SW 1271 (cell line): Measurements from ENCODE around the gene OOSP1.
A peak's percentile ranks its signal among the peaks of the same experiment; 100 is the strongest.
"Not testable (repeated sequence)": the region's sequence is repeated elsewhere in the genome, so short reads cannot be mapped to it uniquely, and the experiment has no call there.

Source experiments
- DNase-seq, 2 experiments: peaks; one replicate each; lab custom pipeline; 2025; lab: John Stamatoyannopoulos, UW

Gene OOSP1, protein sequence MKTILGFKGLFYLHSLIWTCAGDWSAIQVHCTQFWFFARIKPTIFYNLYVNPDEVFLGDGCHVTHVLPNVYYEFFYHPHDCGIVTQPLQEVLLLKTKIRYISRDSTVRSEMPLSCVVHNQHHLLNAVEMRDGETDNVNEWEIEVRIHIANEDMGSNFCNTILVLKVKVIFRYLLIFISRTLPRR

DNA sequence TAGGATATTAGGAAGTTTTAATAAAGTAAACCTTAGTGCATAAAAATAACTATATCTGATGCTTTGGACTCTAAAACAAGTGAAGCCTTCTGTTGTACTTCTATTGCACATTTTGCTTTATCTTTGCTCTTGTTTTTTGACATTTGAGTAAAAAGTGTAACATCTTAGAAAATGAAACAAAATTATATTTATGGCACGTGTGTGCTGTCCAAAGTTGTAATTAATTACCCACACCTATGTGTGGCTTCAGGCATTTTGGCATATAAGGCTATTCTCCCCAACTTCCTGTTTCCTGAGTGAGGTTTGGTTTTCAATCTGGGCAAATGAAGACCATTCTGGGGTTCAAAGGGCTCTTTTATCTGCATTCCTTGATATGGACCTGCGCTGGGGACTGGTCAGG, at the start of gene OOSP1:
OOSP1 (plus strand) TSS at position 301 of the 400 bp plus-strand sequence; CDS start at position 324, 23 bp downstream.
- no peak for DNase-seq

DNA sequence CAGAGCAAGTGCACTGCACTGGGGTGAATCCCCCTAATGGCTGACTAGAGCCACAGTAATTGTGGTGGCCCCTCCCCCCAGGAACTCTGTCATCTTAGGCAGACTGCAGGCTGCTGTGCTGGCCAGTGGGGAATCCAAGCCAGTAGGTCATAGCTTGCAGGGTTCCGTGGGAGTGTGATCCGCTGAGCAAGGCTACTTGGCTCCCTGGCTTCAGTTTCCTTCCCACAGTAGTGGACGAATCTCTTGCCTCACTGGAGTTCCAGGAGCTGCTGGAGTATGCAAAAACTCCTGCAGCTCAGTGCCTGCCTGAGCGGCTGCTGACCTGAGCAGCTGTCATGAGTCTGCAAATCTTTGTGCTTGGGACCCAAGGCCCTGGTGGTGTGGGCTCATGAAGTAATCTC, 46.5 kb upstream of the OOSP1 start:
- DNase-seq = no peak

DNA sequence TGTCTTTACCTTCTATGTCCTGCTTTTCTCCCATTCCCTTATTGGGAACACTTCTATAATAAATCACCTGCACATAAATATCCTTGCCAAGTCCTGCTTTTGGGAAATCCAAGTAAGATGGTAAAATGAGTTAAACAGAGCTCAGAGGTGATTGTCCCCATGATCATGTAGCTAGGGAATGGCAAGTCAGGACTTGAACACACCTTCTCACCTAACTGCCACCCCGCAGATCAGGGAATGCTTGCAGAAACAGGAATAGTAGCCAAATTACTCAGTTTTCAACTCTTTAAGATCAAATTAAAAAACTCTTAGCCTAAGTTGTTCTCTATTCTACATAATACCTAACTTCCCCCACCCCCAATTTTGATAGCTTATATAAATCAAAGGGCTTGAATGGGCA, 43.6 kb upstream of the OOSP1 start:
- no peak for DNase-seq

DNA sequence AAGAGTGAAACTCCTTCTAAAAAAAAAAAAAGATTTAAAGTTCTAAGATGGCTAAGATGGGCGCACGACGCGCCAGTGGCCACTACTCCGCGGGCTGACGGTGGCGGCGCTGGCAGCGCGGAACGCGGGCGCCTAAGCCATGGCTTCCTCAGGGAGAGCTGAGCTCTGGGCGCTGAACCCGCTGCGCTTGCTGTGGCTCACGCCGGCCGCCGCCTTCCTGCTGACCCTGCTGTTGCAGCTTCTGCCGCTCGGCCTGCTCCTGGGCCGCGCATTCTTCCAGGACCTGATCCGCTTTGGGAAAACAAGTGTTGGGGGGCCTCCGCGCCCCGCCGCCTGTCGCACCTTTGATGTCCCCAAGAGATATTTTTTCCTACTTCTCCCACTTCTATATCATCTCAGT, 40.2 kb upstream of the OOSP1 start:
- DNase-seq = no peak

DNA sequence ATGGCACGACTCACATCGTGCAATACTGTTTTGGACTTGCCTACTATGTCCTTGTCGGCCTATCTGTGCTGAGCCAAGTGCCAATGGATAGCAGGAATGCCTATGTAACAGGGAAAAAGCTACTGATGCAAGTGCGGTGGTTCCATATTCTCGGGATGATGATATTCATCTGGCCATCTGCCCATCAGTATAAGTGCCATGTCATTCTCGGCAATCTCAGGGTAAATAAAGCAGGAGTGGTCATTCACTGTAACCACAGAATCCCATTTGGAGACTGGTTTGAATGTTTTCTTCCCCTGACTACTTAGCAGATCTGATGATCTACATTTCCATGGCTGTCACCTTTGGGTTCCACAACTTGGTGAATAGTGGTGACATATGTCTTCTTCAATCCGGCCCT, 39.6 kb upstream of the OOSP1 start:
- DNase-seq = no peak

DNA sequence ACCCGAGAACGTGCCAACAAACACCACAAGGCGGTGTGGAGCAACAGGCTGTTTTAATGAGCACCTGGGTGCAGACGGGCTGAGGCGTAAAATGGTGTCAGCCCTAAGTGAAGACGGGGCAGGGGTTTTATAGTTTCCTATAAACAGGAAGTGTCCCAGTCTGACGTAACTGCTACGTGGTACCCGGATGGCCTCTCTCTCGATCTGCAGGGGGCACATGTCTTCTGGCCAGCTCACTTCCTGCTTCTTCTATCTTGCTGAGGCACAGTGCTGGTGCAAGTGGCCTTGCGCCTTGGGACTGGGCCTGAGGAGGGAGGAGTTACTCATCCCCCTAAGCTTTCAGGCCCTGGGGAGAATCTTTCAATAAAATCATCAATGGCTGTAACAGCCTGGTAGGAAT, 38.7 kb upstream of the OOSP1 start:
- peak; percentile 10 to 28 for DNase-seq

DNA sequence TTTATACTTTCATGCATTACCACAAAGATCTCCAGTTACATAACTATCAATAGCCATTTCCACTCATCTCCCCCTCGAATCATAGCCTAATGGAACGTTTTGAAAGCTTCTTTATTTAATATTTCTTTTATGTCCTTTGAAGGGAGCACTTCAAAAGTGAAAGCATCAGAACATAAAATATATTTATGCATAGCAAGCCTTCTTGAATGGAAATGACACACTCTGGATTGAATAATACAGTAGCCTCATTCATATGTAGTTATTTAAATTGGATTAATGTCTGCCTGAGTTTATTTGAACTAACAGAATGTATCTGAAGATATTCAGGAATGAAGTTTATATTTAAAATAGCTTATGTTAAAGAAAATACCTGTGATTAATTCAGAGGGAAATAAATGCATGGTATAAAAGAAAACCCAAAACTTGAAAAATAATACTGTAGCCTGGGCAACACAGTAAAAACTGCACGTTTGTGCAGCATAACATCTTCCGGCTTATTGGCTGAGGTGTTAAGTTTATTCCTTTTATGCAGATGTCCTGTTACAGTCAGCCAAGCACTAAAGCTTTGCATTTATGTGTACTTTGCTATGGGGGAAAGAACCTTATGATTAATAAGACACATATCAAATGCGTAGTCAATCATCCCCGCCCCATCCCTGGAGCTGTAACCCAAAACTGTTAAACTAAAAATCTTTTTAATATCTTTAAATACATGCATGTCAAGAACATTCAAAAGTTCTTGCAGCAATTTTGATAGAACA, 37.7 kb upstream of the OOSP1 start:
- no peak for DNase-seq

DNA sequence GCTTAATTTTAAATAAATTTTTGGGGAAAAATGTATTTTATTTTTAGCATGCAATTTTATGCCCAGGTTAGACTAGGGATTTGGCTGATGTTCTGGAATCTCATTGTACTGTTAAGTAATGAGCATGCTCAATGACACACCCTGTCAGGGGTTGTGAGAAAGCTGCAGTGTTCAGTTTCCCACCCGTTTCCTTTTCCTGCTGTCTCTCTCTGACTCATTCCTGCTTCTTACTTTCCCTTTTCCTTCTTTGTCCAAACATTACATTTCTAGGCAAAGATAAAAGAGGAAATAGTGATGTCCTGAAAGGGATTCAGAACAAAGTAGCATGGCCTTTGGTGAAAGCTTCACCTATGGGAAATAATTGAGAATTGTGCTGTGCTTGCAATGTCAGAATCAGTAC, 36.9 kb upstream of the OOSP1 start:
- DNase-seq = peak; percentile 21 to 76

DNA sequence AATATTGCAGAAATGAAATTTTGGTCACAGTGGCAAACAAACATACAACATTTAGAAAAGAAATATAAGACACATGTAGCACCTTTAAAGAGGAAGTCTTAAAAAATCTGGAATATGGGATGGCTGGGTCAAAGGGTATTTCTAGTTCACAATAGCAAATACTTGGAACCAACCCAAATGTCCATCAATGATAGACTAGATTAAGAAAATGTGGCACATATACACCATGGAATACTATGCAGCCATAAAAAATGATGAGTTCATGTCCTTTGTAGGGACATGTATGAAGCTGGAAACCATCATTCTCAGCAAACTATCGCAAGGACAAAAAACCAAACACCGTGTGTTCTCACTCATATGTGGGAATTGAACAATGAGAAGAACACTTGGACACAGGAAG, 34.7 kb upstream of the OOSP1 start:
- DNase-seq = not testable (repeated sequence)

DNA sequence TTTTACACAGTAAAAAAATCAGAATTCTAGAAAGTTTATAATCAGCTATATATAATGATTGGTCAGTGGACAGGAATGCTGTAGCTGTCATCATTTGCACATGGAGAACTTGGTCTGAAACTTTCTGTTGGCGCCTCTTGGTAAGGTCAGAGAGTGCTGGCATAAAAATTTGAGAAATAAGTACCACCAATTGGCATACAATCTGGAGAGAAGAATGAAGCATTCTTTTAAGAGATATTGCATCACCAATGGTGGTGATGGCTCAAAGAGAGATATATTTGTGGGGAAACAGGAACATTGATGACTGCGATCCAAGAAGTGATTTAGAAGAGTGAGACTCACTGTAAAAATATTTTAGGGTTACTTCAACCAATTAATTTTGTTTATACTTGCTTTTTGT, 19.8 kb upstream of the OOSP1 start:
- DNase-seq = no peak

DNA sequence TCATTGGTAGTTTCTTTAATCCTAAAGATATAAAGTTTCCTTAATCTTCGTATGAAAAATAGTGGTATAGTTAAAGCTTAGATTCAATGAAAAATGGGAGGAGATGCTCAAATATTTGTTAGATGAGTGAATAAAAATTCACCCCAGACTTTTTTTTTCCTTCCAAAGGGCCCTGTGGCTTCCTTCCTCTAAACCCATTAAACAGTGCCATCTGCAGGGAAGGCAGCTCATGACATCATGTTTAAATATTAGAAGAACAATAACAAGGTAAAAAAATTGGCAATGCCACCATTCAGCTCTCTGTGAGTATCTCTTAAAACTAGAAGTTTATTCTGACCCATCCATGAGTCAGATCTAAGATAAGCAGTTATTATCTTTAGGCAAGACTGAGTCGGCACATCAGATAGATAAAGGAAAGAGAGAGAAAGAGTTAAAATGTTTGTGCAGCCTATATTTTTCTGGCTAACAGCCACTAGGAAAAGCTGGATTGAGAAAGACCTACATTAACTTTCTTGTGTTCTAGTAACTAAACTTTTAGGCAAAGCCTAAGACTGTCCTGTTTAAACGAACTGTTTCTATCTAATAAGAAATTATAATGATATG, 19.1 kb upstream of the OOSP1 start:
- peak; percentile 10 to 54 for DNase-seq

DNA sequence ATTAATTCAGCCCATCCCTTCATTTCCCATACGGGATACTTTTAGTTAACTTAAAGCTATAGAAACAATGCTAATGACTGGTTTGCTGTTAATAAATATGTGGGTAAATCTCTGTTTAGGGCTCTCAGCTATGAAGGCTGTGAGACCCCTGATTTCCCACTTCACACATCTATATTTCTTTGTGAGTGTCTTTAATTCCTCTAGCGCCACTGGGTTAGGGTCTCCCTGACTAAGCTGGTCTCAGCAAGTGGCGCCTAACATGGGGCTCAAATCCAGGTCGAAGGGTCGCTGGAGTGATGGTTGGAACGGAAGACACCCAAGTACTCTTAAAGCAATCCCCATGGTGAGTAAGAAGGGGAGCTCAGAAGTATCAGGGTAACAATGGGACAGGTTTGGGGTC, 14.4 kb upstream of the OOSP1 start:
- no peak for DNase-seq

DNA sequence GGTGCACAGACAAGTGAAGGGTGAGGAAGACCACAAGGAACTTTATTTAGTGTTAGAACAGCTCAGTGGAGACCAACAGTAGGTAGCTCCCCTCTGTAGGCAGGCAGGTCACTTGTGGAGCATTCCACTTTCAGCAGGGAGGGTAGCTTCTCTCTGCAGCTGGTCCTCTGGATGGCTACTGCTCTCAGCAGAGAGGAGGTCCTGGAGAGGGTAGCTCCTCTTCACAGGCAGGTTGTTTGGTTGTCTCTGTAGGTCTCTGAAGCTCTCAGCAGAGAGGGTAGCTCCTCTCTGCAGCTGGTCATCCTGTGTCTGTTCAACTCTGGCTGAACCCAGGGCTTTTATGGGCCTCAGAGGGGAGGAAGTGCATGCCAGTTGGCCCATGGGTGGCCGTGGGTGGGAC, 6.5 kb upstream of the OOSP1 start:
- no peak for DNase-seq

DNA sequence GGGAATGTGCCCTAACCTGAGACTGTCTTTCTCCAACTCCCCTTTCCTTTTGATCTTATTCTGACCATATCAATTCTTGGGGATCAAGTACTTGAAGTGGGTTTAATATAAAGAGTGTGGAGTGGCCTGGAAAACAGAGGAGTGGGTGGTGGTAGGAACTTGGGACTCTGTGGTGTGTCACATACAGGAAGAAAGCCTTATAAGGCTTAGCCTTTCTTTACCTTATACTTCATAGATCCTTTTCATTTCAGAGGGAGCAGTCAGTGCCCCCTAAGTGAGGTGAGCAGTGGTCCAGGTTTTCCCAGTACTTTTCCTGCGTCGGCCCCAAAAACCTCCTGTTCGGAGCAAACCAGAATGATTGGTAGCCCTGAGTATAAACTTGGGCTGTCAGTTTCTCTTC, 486 bp downstream of the OOSP1 start:
- DNase-seq = no peak

DNA sequence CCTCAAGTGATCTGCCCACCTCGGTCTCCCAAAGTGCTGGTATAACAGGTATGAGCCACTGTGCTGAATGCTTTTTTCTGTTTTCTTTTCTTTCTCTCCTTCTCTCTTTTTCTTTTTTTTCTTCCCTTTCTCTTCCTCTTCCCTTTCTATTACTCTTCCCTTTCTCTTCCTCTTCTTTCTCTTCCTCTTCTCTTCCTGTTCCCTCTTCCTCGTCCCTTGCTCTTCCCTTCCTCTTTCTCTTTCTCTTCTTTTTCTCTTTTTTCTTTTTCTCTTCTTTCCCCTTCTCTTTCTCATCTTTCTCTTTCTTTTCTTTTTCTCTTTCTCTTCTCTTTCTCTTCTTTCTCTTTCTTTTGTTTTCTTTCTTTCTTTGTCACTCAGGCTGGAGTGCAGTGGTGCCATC, 1.2 kb downstream of the OOSP1 start:
- DNase-seq = no peak

DNA sequence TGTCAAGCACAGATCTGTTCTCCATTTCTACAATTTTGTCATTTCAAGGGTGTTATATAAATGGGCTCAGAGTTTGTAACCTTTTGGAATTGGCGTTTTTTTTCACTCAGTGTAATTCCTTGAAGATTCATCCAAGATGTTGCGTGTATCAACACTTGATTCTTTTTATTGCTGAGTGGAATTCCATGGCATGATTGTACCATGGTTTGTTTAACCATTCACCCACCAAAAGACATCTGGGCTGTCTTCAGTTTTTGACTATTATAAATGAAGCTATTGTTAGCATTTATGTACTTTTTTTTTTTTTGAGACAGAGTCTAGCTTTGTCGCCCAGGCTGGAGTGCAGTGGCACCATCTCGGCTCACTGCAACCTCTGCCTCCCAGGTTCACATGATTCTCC, 2.9 kb downstream of the OOSP1 start:
- DNase-seq = no peak

DNA sequence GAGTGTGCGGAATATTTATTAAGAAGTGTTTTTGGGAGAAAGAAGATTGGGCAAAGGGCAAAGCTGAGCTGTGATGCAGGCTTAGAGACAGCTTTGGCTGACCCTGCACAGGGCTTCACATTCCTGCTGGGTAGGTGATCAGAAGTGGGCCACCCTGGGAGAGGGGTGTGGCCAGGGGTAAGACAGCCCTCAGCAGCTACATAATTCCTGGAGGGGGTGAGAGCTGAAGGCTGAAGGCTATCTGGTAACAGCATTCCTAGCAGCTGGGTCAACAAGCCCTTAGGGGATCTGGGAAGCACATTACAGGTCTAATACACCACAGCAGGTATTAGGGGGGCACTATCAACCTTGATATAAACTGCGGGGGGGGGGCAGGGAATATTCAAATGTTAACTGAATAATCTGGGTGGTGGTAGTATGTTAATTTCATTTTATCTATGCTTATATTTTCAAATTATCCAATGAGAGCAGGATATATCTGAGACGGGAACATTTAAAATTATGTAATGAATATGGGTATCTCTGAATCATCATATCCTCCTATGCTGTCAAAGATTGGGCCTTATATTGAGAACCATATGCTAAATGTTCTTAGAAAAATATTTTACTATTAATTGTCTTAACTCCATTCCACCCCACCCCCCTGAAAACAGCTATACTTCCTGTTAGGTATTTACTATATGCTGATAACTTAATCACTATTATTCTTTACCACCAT, 5.9 kb downstream of the OOSP1 start:
- DNase-seq = no peak

DNA sequence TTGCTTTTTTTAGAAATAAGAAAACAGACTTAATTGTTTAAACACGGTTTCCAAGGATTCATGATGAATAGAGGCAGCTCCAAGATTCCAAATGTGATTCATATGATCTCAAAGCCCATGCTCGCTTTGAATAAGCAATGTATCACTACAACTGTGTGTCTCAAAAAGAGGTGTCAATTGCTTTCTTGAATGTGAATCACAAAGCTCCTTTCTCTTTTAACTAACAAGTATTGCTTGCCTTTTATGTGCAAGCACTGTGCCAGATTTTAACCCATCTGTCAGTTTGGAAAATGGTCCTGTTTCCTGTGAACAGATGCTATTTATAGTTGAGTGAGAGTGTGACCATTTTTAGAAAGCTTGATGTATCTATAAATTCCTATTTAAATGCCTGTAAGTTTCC, 6.5 kb downstream of the OOSP1 start:
- DNase-seq = no peak

DNA sequence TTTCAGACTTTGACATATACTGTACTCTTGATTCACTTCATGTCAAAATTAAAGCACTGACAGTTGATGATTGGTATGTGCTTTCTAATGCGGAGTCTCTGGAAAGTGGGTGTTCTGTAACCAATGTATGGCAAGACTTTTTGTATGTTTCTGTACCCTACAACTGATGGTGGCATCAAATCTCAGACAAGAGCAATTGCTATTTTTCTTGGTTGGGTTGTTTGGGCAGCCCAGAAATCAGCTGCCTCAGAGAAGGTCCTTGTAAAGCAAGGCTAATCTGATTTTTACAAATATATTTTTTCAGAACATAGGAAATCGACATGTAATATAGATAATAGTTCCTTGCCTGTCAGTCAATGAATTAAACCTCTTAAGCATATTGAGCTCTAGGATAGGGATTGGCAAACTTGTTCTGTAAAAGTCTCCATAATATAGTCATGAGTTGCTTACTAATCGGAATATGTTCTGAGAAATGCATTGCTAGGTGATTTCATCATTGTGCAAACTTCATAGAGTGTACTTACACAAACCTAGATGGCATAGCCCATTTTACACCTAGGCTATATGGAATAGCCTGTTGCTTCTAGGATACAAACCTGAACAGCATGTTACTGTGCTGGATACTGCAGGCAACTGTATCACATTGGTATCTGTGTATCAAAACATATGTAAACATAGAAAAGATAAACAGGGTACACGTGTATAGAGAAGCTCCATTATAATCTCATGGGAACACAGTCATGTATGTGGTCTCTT, 15.4 kb downstream of the OOSP1 start:
- no peak for DNase-seq

DNA sequence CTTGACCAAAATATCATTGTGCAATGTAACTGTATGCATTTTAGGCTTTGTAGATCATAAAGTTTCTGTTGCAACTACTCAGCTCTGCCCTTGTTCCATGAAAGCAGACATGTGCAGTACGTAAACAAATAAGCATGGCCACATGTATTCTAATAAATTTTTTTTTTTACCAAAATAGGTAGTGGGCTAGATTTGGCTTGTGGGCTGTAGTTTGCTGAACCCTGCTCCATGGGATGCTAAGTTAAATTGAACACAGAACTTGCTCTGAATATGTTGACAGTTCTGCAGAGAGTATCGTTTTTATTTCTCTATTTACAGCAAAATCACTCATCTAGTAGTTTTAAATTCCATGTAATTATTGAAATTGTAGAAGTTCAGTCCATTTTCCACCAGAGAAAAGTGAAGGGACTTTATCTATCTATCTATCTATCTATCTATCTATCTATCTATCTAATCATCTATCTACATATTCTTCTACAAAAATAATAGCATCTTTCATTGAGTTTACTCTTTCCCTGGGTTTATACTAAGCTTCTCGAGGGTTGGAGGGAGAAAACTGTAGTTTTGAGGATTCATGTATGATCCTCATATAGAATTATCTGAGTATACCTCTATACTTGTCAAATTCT, 16.1 kb downstream of the OOSP1 start:
- no peak for DNase-seq

DNA sequence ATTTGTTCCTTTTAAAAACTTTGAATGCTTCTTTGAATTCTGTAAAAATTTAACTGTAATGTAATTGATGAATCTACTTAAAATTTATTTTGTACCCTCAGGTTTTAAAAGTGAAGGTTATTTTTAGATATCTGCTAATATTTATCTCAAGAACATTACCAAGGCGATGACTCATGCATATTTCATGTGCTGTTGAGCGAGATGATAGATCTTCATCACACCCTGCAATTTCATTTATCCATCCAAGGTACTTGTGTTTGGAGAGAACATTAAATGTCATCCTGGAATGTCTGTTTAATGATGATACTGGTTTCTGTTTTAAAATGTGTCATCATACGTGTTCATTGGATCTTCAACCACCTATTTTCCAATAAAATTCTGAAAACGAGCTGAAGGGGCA, 18.9 kb downstream of the OOSP1 start:
- no peak for DNase-seq
